ENCODE results near the gene KLHL21. TPM values are rescaled to one million over a fixed set of nuclear protein-coding genes. Genes with fewer than 3 reads are reported as not detected.

The KLHL21 gene
- total RNA-seq, 1 experiment from 2014 or later, result 17.6 TPM

DNA sequence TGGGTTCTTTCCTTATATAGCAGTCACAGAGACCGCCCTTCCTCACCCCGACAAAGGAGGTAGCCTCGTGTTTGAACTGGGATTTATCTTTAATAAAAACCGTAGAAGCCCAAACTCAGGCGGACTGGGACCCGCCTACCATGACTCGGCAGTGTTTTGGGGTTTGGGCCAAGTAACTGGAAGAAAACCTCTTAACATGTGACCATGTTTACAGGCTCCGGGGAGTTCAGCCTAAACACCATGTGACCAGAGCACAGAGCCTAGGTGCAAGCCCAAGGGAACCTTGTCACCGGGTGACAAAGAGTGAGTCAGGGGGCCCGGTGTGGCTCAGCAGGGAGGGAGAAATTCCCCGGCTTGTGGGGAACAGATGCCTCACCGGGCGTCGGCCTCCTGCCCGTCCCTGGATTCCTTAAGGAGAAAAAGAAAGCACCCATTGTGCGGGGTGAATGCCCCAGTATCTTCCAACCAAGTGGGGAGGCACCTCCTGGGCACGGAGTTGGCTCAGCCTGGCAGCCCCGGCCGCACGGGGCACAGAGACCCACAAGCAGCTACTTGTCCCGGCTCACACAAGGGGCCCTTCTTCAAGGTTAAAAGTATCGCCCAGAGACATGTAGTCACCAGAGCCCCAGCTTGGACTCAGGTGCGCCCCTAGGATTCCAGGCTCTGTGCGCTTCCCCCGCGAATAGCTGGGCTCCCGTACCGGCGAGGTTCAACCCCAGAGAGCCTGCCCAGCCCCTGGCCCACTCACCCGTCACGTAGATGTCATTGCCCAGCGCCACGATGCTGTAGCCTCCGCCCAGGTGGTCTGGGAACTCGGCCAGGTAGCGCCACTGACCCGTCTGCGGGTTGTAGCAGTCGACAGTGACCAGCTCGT lies 1.4 kb downstream of the KLHL21 start (continued):
- TF ChIP-seq, protein P1, sequence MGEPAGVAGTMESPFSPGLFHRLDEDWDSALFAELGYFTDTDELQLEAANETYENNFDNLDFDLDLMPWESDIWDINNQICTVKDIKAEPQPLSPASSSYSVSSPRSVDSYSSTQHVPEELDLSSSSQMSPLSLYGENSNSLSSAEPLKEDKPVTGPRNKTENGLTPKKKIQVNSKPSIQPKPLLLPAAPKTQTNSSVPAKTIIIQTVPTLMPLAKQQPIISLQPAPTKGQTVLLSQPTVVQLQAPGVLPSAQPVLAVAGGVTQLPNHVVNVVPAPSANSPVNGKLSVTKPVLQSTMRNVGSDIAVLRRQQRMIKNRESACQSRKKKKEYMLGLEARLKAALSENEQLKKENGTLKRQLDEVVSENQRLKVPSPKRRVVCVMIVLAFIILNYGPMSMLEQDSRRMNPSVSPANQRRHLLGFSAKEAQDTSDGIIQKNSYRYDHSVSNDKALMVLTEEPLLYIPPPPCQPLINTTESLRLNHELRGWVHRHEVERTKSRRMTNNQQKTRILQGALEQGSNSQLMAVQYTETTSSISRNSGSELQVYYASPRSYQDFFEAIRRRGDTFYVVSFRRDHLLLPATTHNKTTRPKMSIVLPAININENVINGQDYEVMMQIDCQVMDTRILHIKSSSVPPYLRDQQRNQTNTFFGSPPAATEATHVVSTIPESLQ (CRISPR knock-in tag; IDR thresholded peaks at IDR 0.05), result no peak
- TF ChIP-seq HMGA2 (CRISPR knock-in tag; IDR thresholded peaks at IDR 0.05) (no peak), TEAD4 (CRISPR knock-in tag; IDR thresholded peaks at IDR 0.05) (no peak), GABPB1 (CRISPR knock-in tag; IDR thresholded peaks at IDR 0.05) (no peak; the same call in 1 of the 2 replicates), ZNF416 (CRISPR knock-in tag; IDR thresholded peaks at IDR 0.05) (no peak), ZNF317 (CRISPR knock-in tag; IDR thresholded peaks at IDR 0.05; ENCODE audit: borderline replicate concordance, low read depth) (no peak), IRF2 (CRISPR knock-in tag; IDR thresholded peaks at IDR 0.05; ENCODE audit: borderline replicate concordance, low read depth) (no peak), RELA (CRISPR knock-in tag; IDR thresholded peaks at IDR 0.05; ENCODE audit: borderline replicate concordance) (no peak), ZNF121 (CRISPR knock-in tag; IDR thresholded peaks at IDR 0.05) (no peak), ZNF423 (CRISPR knock-in tag; IDR thresholded peaks at IDR 0.05) (peak; percentile 71)
- TF ChIP-seq, protein P2, sequence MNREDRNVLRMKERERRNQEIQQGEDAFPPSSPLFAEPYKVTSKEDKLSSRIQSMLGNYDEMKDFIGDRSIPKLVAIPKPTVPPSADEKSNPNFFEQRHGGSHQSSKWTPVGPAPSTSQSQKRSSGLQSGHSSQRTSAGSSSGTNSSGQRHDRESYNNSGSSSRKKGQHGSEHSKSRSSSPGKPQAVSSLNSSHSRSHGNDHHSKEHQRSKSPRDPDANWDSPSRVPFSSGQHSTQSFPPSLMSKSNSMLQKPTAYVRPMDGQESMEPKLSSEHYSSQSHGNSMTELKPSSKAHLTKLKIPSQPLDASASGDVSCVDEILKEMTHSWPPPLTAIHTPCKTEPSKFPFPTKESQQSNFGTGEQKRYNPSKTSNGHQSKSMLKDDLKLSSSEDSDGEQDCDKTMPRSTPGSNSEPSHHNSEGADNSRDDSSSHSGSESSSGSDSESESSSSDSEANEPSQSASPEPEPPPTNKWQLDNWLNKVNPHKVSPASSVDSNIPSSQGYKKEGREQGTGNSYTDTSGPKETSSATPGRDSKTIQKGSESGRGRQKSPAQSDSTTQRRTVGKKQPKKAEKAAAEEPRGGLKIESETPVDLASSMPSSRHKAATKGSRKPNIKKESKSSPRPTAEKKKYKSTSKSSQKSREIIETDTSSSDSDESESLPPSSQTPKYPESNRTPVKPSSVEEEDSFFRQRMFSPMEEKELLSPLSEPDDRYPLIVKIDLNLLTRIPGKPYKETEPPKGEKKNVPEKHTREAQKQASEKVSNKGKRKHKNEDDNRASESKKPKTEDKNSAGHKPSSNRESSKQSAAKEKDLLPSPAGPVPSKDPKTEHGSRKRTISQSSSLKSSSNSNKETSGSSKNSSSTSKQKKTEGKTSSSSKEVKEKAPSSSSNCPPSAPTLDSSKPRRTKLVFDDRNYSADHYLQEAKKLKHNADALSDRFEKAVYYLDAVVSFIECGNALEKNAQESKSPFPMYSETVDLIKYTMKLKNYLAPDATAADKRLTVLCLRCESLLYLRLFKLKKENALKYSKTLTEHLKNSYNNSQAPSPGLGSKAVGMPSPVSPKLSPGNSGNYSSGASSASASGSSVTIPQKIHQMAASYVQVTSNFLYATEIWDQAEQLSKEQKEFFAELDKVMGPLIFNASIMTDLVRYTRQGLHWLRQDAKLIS (CRISPR knock-in tag; IDR thresholded peaks at IDR 0.05; ENCODE audit: borderline replicate concordance), result no peak
- TF ChIP-seq, protein P3, sequence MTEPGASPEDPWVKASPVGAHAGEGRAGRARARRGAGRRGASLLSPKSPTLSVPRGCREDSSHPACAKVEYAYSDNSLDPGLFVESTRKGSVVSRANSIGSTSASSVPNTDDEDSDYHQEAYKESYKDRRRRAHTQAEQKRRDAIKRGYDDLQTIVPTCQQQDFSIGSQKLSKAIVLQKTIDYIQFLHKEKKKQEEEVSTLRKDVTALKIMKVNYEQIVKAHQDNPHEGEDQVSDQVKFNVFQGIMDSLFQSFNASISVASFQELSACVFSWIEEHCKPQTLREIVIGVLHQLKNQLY (CRISPR knock-in tag; IDR thresholded peaks at IDR 0.05), result 0 out of 2 replicates have a peak, but pooled peaks have one; percentile 68
- TF ChIP-seq, protein P4, sequence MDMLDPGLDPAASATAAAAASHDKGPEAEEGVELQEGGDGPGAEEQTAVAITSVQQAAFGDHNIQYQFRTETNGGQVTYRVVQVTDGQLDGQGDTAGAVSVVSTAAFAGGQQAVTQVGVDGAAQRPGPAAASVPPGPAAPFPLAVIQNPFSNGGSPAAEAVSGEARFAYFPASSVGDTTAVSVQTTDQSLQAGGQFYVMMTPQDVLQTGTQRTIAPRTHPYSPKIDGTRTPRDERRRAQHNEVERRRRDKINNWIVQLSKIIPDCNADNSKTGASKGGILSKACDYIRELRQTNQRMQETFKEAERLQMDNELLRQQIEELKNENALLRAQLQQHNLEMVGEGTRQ (CRISPR knock-in tag; IDR thresholded peaks at IDR 0.05), result no peak
- TF ChIP-seq, protein P5, sequence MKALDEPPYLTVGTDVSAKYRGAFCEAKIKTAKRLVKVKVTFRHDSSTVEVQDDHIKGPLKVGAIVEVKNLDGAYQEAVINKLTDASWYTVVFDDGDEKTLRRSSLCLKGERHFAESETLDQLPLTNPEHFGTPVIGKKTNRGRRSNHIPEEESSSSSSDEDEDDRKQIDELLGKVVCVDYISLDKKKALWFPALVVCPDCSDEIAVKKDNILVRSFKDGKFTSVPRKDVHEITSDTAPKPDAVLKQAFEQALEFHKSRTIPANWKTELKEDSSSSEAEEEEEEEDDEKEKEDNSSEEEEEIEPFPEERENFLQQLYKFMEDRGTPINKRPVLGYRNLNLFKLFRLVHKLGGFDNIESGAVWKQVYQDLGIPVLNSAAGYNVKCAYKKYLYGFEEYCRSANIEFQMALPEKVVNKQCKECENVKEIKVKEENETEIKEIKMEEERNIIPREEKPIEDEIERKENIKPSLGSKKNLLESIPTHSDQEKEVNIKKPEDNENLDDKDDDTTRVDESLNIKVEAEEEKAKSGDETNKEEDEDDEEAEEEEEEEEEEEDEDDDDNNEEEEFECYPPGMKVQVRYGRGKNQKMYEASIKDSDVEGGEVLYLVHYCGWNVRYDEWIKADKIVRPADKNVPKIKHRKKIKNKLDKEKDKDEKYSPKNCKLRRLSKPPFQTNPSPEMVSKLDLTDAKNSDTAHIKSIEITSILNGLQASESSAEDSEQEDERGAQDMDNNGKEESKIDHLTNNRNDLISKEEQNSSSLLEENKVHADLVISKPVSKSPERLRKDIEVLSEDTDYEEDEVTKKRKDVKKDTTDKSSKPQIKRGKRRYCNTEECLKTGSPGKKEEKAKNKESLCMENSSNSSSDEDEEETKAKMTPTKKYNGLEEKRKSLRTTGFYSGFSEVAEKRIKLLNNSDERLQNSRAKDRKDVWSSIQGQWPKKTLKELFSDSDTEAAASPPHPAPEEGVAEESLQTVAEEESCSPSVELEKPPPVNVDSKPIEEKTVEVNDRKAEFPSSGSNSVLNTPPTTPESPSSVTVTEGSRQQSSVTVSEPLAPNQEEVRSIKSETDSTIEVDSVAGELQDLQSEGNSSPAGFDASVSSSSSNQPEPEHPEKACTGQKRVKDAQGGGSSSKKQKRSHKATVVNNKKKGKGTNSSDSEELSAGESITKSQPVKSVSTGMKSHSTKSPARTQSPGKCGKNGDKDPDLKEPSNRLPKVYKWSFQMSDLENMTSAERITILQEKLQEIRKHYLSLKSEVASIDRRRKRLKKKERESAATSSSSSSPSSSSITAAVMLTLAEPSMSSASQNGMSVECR (CRISPR knock-in tag; IDR thresholded peaks at IDR 0.05; ENCODE audit: borderline replicate concordance), result no peak
- TF ChIP-seq, protein P6, sequence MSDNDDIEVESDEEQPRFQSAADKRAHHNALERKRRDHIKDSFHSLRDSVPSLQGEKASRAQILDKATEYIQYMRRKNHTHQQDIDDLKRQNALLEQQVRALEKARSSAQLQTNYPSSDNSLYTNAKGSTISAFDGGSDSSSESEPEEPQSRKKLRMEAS (CRISPR knock-in tag; IDR thresholded peaks at IDR 0.05), result no peak
- TF ChIP-seq, protein P7, sequence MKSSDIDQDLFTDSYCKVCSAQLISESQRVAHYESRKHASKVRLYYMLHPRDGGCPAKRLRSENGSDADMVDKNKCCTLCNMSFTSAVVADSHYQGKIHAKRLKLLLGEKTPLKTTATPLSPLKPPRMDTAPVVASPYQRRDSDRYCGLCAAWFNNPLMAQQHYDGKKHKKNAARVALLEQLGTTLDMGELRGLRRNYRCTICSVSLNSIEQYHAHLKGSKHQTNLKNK (CRISPR knock-in tag; IDR thresholded peaks at IDR 0.05), result no peak
- TF ChIP-seq, protein P8, sequence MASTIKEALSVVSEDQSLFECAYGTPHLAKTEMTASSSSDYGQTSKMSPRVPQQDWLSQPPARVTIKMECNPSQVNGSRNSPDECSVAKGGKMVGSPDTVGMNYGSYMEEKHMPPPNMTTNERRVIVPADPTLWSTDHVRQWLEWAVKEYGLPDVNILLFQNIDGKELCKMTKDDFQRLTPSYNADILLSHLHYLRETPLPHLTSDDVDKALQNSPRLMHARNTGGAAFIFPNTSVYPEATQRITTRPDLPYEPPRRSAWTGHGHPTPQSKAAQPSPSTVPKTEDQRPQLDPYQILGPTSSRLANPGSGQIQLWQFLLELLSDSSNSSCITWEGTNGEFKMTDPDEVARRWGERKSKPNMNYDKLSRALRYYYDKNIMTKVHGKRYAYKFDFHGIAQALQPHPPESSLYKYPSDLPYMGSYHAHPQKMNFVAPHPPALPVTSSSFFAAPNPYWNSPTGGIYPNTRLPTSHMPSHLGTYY (CRISPR knock-in tag; IDR thresholded peaks at IDR 0.05), result no peak

Data from WTC11 (cell line).